NCI-H2227 treated with DMSO at 0.1 percent for 48 hours (cell line): ENCODE data around the gene ALOX12B.
"Not testable (repeated sequence)": the region's sequence is repeated elsewhere in the genome, so short reads cannot be mapped to it uniquely, and the experiment has no call there.

ENCODE experiments used
- DNase-seq: peaks from one replicate; lab custom pipeline; 2025; lab: John Stamatoyannopoulos, UW

The ALOX12B gene

DNA sequence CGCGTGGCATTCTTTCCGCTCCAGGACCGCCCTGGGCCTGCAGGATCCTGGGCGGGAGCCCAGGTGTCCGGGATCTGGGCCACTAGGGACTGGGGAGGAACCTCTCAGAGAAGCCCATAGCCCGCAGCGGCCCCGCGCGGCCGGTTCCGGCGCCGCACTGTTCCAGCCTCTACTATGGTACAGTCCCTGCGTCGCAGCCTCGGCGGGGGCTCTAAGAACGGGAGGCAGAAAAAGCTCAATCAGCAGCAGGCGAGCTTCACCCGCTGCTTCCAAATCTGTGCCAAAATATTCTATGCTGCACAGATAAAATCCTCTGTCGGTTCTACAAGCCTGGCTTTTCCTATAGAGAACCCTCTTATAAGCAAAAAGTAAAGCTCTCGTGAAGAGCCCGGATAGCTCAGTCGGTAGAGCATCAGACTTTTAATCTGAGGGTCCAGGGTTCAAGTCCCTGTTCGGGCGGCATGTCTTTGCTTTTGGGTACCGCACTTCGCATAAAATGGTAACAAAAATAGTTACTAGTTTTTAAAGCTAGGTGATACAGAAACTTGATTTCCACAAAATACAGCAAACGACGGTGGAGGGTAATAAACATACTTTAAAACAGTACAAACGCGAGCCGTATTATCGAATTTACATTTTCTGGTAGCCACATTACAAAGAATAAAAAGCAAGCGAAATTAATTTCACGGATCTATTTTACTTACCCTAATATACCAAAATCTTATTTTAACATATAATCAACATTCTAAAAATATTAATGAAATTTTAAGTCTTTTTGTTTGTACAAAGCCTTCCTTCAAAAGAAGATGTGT lies 31.5 kb upstream of the ALOX12B start:
- peak; percentile 87 for DNase-seq

- DNase-seq = no peak
Measured at GRCh38 chr17:8117980-8118768, 30.7 kb upstream of the ALOX12B start, which contains the start of gene ALOXE3. TSS of gene ALOXE3 (minus strand) at chr17:8118514. CDS start at chr17:8117990, 524 bp downstream.

DNA sequence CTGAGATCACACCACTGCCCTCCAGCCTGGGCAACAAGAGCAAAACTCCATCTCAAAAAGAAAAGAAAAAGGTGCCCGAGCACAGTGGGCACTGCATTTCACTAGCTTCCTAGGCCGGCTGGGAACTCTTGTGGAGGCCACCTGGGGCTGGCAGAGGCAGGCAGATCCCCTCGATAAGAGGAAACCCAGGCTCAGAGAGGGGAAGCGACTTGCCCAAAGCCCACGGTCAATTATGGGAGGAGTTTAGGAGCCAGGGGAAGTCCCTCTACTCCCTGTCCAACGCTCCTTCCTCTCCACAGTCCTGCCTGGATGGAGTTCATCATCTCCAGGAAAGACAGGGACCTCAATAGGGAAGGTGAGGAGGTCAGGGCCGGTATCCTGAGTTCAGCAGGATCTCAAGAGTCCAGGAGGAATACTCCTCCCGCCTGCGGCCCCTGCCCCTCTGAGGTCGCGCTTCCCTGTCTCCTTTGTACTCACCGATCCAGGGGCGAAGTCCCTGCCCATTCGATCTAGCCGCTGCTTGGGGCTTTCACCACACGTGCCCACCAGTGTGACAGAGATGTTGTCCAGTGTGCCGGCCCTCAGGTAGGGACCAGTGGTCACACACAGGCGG lies 30.0 kb upstream of the ALOX12B start:
- DNase-seq = no peak

DNA sequence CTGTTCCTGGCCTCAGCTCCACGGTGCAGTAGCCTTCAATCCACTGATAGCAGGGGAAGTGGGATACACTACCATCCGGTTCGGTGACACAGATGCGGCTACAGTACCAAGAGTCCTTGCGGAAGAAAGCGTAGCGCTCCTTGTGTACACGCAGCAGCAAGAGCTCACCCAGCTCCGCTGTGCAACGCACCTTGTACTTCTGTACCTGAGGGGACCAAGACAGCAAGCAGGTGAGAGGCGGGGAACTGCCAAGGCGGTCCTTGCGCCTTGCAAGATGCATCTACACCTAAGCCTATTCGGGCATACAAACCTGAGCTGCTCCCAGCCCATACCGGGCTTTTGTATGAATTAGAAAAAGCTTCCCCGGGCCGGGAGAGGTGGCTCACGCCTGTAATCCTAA lies 29.3 kb upstream of the ALOX12B start:
- no peak for DNase-seq

DNA sequence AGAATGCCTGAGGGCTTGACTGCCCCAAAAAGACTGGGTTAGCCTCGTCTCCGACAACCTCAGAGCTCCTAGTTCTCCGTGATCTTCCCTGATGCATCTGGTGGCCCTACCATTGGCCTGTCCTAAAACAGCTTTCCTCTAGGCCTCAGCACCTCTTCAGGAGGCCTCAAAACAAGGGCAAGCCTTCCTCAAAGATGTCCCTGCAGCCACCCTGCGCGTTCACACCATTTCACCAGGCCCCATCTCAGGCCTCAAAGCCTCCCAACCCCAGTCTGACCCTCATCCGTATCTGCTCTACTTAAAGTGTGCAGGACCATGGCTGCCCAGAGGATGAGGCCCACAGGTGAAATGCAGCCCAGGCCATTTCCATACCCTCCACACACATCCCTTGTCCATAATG lies 23.4 kb upstream of the ALOX12B start:
- no peak for DNase-seq

GRCh38 chr17:8110456-8110804 lies 22.9 kb upstream of the ALOX12B start:
- no peak for DNase-seq

DNA sequence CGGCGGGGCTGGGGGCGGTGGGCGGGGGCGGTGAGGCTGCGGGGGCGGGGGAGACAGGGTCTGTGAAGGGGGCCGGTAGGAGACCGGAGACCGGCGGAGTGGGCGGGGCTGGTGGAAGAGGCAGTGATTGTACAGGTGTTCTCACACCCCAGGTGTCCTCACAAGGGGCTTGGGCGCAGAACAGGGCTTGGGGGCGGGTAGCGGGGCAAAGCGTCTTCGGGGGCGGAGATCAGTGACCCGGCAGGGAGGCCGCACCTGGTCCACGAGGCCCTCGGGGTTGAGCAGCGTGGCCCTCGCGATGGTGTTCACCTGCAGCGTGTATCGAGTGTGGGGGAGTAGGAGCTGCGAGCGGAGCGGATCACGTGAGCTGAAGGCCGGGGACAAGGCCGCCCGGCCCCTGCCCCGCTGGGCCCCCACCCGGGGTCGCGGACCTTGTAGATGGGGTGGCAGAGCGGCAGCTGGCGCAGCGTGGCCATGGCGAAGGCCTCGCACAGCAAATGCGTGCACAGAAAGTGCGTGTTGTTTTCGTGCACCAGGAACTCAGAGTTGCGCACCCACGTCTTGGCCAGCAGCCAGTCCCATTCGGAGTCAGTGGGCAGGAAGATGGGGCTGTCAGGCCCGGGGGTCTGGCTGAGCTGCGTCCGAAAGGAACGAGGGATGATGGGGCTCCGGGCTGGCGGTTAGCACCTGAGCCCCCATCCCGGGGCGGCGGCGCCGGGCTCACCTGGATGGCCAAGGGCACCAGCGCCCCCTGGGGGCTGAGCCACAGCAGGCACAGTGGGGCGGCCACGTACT lies 22.3 kb upstream of the ALOX12B start:
- no peak for DNase-seq

- no peak for DNase-seq
Measured at GRCh38 chr17:8108972-8109660, 21.6 kb upstream of the ALOX12B start.

DNA sequence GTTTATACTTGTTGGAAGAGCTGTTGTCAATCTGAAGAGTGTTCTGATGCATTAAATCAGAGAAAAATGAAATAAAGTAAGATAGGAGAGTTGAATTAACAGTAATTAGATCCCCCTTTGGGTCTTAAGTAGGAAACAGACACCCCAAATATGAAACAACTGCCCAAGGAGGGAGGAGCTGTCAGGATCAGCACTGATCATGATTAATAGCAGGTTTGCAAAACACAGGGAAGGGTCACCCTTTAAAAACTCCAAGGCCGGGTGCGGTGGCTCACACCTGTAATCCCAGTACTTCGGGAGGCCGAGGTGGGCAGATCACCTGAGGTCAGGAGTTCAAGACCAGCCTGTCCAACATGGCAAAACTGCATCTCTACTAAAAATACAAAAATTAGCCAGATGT lies 19.5 kb upstream of the ALOX12B start:
- DNase-seq = not testable (repeated sequence)

DNA sequence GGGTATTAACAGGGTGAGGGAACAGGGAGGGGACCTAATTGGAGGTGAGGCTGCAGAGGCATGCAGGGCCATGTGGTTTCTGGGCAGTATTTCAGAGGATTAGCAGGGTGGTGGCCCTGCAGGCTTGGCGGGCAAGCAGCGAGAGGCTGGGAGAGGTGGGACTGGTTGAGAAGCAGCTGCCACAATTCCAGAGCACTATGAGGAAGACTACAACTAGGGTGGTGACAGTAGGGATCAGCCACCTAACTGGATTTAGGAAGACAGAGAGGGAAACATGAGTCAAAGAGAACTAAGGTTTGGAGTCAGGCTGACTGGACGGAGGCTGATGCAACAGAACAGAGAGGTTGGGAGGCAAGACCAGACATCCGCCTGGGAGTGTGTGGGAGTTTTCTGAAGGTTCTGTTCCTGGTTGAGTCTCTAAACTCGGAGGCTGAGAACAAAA lies 18.5 kb upstream of the ALOX12B start:
- DNase-seq = no peak

GRCh38 chr17:8104911-8105310 lies 17.4 kb upstream of the ALOX12B start:
- DNase-seq = no peak

DNA sequence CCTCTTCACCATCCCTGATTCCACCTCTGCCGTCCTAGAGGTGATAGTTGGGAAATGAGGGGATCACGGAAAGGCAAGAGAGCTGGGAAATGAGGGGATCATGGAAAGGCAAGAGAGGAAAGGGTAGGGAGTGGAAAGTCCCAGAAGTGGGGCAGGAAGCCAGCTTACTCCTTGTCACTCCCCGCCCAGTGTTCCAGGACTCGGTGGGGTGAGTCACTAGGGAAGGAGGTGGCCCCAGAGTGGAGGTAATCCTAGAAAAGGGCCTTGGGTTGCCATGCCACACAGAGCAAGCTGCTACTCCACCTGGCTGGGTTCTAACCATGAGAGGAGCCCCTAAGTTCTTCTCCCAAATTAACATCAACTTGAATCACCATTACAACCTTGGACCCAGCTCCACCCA lies 16.0 kb upstream of the ALOX12B start:
- DNase-seq = no peak

DNA sequence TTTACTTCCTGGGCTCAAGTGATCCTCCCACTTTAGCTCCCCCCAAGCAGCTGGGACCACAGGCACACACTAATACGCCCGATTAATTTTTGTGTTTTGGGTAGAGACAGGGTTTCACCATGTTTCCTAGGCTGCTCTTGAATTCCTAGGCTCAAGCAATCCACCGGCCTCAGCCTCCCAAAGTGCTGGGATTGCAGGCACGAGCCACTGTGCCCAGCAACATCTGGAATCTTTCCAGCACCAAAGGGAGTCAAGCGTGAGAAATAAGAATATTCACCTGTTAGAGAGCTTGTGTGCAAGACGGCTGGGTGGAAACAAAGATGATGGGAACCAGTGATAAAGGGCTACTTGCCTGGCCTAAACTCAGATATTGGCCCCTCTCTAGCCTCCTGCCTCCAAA lies 14.2 kb upstream of the ALOX12B start:
- no peak for DNase-seq

- no peak for DNase-seq
Measured at GRCh38 chr17:8100763-8101162, 13.2 kb upstream of the ALOX12B start.

DNA sequence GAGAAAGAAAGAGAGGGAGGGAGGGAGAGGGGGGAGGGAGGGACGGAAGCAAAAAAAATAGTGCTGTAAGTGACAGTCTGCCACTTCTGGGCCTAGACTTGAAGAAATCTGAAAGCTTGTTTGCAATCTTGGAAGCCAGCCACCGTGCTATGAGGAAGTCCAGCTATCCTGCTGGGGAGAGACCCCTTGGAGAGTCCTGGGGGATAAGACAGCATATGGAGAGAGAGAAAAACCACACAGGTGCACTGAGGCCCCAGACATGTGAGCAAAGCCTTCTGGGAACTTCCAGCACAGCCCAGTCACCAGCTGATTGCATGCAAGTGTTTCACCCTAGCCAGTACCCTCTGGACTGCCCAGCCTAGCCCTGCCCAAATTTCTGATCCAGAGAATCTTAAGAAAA lies 12.6 kb upstream of the ALOX12B start:
- DNase-seq = no peak

DNA sequence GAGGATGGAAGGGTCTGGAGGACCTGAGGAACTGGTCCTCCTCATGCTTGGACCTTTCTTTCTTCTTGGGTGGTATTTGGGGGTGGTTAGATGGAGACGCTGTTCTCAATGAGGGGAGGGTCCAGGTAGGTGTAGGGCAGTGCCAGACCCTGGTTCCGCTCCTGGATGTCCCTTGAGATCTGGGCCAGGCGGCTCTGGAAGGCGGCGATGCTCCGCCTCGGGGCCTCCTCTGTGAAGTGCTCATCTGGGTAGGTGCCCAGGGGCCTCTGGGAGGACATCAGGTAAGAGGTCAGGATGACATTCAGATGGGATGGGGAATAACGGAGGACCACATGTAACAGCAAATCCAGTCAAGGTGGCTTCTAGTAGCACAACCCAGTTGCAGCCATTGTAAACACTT lies 9.0 kb upstream of the ALOX12B start:
- no peak for DNase-seq

DNA sequence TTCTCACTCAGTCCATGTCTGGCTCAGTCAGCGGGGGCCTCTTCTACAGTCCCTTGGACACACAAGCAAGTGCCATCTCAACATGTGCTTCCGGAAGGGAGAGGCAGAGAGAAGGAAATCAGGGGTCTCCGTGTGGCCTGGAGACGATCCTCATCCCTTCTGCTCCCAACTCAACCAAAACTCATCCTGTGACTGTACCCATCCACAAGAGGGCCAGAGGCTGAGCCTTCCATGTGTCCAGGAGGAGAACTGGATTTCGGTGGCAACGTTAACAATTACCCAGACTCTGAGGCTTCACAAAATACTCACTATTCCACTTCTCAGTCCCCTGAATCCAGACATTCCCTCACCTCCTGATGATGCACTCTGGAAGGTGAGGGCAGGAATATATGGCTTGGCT lies 7.8 kb upstream of the ALOX12B start:
- DNase-seq = no peak

GRCh38 chr17:8091033-8091687 lies 3.6 kb upstream of the ALOX12B start:
- no peak for DNase-seq

GRCh38 chr17:8089728-8090127 lies 2.2 kb upstream of the ALOX12B start:
- no peak for DNase-seq

GRCh38 chr17:8087952-8088230 lies 375 bp upstream of the ALOX12B start:
- no peak for DNase-seq

DNA sequence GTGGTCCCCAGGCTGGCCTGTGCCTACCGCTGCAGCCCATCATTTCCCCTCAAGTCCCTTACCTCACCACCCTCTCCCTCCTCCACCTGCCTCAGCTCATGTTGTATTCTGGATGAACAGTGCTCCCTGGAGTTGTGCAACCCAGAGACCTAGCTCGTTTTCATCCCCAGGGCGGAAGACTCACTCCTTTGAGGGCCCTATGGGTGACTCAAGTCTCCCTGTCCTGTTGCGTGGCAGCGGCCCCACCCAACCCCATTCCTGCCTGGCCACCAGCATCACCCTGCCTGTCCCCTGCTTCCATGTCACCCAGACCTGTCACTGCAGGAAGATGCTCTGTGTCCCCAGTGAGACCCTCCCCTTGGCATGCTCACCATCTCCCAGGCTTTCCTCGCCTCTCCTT lies 3.3 kb downstream of the ALOX12B start:
- no peak for DNase-seq
